Measurements from ENCODE around the gene BTBD2.

BTBD2 gene

GRCh38 chr19:1936916-1937610 is 78.5 kb downstream of the BTBD2 start:
- DNase-seq = no peak

- no peak for DNase-seq
These were observed 79.1 kb downstream of the BTBD2 start for GRCh38 chr19:1936430-1936829.

- peak; percentile 37 for DNase-seq
These were observed 79.9 kb downstream of the BTBD2 start for GRCh38 chr19:1935484-1936208.
